HPDE6-E6E7 (cell line): ENCODE data around the gene PRKCG.
"Not testable (repeated sequence)": the region's sequence is repeated elsewhere in the genome, so short reads cannot be mapped to it uniquely, and the experiment has no call there.

ENCODE experiments used
- DNase-seq: peaks from one replicate; pipeline ENCODE4 v3.0.0; 2011; ENCODE audit warnings: missing footprints; ENCODE audit errors: extremely low spot score

The PRKCG gene

GRCh38 chr19:53944416-53944815, 62.4 kb downstream of the PRKCG start:
- DNase-seq = no peak

GRCh38 chr19:53944933-53945332, 62.9 kb downstream of the PRKCG start:
- DNase-seq = no peak

- DNase-seq = no peak
Measured at GRCh38 chr19:53945441-53945840, 63.4 kb downstream of the PRKCG start.

- no peak for DNase-seq
Measured at GRCh38 chr19:53945998-53946397, 64.0 kb downstream of the PRKCG start.

GRCh38 chr19:53947624-53948023, 65.6 kb downstream of the PRKCG start:
- no peak for DNase-seq

- DNase-seq = not testable (repeated sequence)
Measured at GRCh38 chr19:53948611-53949010, 66.6 kb downstream of the PRKCG start.

- DNase-seq = no peak
Measured at GRCh38 chr19:53951436-53951835, 69.4 kb downstream of the PRKCG start.

GRCh38 chr19:53951947-53952346, 70.0 kb downstream of the PRKCG start:
- DNase-seq = no peak

- no peak for DNase-seq
Measured at GRCh38 chr19:53953383-53953782, 71.4 kb downstream of the PRKCG start.
